ENCODE data around the gene GJD2.

DNA sequence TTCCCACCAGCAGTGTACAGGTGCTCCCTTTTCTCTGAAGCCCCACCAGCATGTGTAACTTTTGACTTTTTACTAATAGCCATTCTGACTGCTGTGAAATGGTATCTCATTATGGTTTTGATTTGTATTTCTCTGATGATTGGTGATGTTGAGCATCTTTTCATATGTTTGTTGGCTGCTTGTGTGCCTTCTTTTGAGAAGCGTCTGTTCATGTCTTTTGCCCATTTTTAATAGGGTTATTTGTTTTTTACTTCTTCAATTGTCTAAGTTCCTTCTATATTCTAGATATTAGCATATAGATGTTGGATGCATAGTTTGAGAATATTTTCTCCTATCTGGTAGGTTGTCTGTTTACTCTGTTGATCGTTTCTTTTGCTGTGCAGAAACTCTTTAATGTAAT lies 25.9 kb upstream of the GJD2 start:
- TF ChIP-seq, protein P1, sequence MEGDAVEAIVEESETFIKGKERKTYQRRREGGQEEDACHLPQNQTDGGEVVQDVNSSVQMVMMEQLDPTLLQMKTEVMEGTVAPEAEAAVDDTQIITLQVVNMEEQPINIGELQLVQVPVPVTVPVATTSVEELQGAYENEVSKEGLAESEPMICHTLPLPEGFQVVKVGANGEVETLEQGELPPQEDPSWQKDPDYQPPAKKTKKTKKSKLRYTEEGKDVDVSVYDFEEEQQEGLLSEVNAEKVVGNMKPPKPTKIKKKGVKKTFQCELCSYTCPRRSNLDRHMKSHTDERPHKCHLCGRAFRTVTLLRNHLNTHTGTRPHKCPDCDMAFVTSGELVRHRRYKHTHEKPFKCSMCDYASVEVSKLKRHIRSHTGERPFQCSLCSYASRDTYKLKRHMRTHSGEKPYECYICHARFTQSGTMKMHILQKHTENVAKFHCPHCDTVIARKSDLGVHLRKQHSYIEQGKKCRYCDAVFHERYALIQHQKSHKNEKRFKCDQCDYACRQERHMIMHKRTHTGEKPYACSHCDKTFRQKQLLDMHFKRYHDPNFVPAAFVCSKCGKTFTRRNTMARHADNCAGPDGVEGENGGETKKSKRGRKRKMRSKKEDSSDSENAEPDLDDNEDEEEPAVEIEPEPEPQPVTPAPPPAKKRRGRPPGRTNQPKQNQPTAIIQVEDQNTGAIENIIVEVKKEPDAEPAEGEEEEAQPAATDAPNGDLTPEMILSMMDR (conservative IDR thresholded peaks at IDR 0.05; ENCODE audit: low read length), result no peak
- no peak for TF ChIP-seq EZH2phosphoT487 (IDR thresholded peaks at IDR 0.05; ENCODE audit: borderline replicate concordance)

All from Loucy (cell line).